CD14-positive monocyte (primary cell): Measurements from ENCODE around the gene GAREM2. TPM values are rescaled to one million over a fixed set of nuclear protein-coding genes. Genes with fewer than 3 reads are reported as not detected.

Source experiments
- DNase-seq, 3 donors: peaks; one replicate each; pipeline ENCODE4 v3.0.0-alpha.2; 2011 to 2022
- H2AFZ ChIP-seq: 2 replicates; pipeline ENCODE4 v1.6.0; 2012; ENCODE audit warnings: mild to moderate bottlenecking, low read depth, low read length, inconsistent platforms; ENCODE audit not compliant: insufficient read depth, poor library complexity, severe bottlenecking
- H3K27ac ChIP-seq, 2 donors: 1 replicate in 1 of 2; 2 replicates in 1 of 2; pipeline ENCODE4 v1.5.1; 2012 to 2013; ENCODE audit warnings: low read length in 2 of 2, control low read depth in 1 of 2, inconsistent platforms in 1 of 2, low read depth in 1 of 2, mild to moderate bottlenecking in 1 of 2
- H3K27me3 ChIP-seq, 2 donors: one replicate each; pipeline versions ENCODE4 v1.6.0 to v1.6.1; 2011 to 2013; ENCODE audit warnings: low read length in 2 of 2; ENCODE audit not compliant: control insufficient read depth in 2 of 2, insufficient read depth in 2 of 2
- H3K36me3 ChIP-seq, 2 donors: replicated peaks in 1 of 2; 1 replicate in 1 of 2; 2 replicates in 1 of 2; pipeline versions ENCODE4 v1.5.1 to v1.6.1; 2012 to 2013; ENCODE audit warnings: low read length in 2 of 2, control low read depth in 1 of 2, inconsistent platforms in 1 of 2, mild to moderate bottlenecking in 1 of 2; ENCODE audit not compliant: insufficient read depth in 2 of 2, control insufficient read depth in 1 of 2
- H3K4me1 ChIP-seq, 2 donors: 1 replicate in 1 of 2; 2 replicates in 1 of 2; pipeline versions ENCODE4 v1.5.1 to v1.6.1; 2012 to 2013; ENCODE audit warnings: low read length in 2 of 2, control low read depth in 1 of 2, inconsistent platforms in 1 of 2, mild to moderate bottlenecking in 1 of 2, moderate library complexity in 1 of 2; ENCODE audit not compliant: insufficient read depth in 2 of 2, control insufficient read depth in 1 of 2
- H3K4me2 ChIP-seq: replicated peaks from 2 replicates; pipeline ENCODE3; 2012; ENCODE audit warnings: low read length, moderate library complexity, mild to moderate bottlenecking; ENCODE audit not compliant: poor library complexity, severe bottlenecking; ENCODE audit errors: extremely low read depth
- H3K4me3 ChIP-seq, 3 experiments: fragments of 200-600 bp in 1 of 3; sonication (generic) in 1 of 3; replicated peaks in 1 of 3; 1 replicate in 2 of 3; 2 replicates in 1 of 3; pipeline ENCODE4 v1.5.1; 2011 to 2013; ENCODE audit warnings: low read length in 3 of 3, mild to moderate bottlenecking in 3 of 3, control low read depth in 2 of 3, low read depth in 2 of 3, inconsistent platforms in 1 of 3, moderate library complexity in 1 of 3
- H3K79me2 ChIP-seq: 2 replicates; pipeline ENCODE4 v1.6.0; 2012; ENCODE audit warnings: mild to moderate bottlenecking, control low read depth, inconsistent platforms, low read length, moderate library complexity; ENCODE audit not compliant: insufficient read depth
- H3K9ac ChIP-seq: 2 replicates; pipeline ENCODE4 v1.6.0; 2017; ENCODE audit warnings: low read length, mild to moderate bottlenecking; ENCODE audit not compliant: insufficient read depth, poor library complexity, severe bottlenecking
- H3K9me3 ChIP-seq, 2 donors: replicated peaks in 1 of 2; 1 replicate in 1 of 2; 2 replicates in 1 of 2; pipeline versions ENCODE4 v1.5.1 to v1.6.1; 2012 to 2013; ENCODE audit warnings: low read length in 2 of 2, control low read depth in 1 of 2; ENCODE audit not compliant: control insufficient read depth in 1 of 2, insufficient read depth in 1 of 2
- H4K20me1 ChIP-seq: 2 replicates; pipeline ENCODE4 v1.6.0; 2012; ENCODE audit warnings: mild to moderate bottlenecking, low read length, control low read depth, moderate library complexity; ENCODE audit not compliant: insufficient read depth
- H3K27ac Mint-ChIP-seq, 7 donors: one replicate each; pipeline ENCODE4 v1.8.0; 2020; ENCODE audit warnings: mild to moderate bottlenecking in 7 of 7, mixed read lengths in 7 of 7, moderate library complexity in 6 of 7, inconsistent platforms in 2 of 7
- H3K27me3 Mint-ChIP-seq, 3 donors: one replicate each; pipeline ENCODE4 v1.8.0; 2021 to 2022; ENCODE audit warnings: low read depth in 3 of 3, mild to moderate bottlenecking in 3 of 3, mixed read lengths in 3 of 3, moderate library complexity in 3 of 3, inconsistent platforms in 1 of 3
- H3K36me3 Mint-ChIP-seq, 2 donors: one replicate each; pipeline ENCODE4 v1.8.0; 2020; ENCODE audit warnings: mixed read lengths in 2 of 2, inconsistent platforms in 1 of 2, mild to moderate bottlenecking in 1 of 2
- H3K4me1 Mint-ChIP-seq: one replicate; pipeline ENCODE4 v1.8.0; 2020; ENCODE audit warnings: mild to moderate bottlenecking, mixed read lengths
- H3K4me3 Mint-ChIP-seq, 2 donors: one replicate each; pipeline ENCODE4 v1.8.0; 2020; ENCODE audit warnings: mild to moderate bottlenecking in 2 of 2, mixed read lengths in 2 of 2, moderate library complexity in 1 of 2
- H3K9me3 Mint-ChIP-seq, 7 donors: one replicate each; pipeline ENCODE4 v1.8.0; 2020 to 2022; ENCODE audit warnings: mixed read lengths in 7 of 7, mild to moderate bottlenecking in 6 of 7, moderate library complexity in 6 of 7, inconsistent platforms in 2 of 7
- WGBS: methylation state at CpG from one replicate; pipeline ENCODE4 v1.1.5; 2013; ENCODE audit warnings: missing lambda C conversion rate; ENCODE audit not compliant: insufficient coverage; 5-methylcytosine and 5-hydroxymethylcytosine counted together
- intact Hi-C, 2 donors: fragments of 100-400 bp; cut with micrococcal nuclease; formaldehyde crosslinking; loops; one replicate each; pipeline versions ENCODE4 v1.15.0 to v1.15.1; 2023
- polyA plus RNA-seq, 3 donors: library from polyadenylated mRNA; depleted of rRNA in 1 of 3; unstranded in 2 of 3; stranded (reverse) in 1 of 3; fragments of 300-500 nt in 2 of 3; fragments of >200 nt in 1 of 3; fragmentation: Illumina TruSeq in 2 of 3; gene quantifications; 1 replicate in 2 of 3; 2 replicates in 1 of 3; pipeline ENCODE4 v1.2.3, GENCODE V29; 2012 to 2021
- TF ChIP-seq, protein P1 (sequence below): fragments of 200-600 bp; IDR thresholded peaks from one replicate; pipeline ENCODE4 v1.8.0; 2022; ENCODE audit warnings: antibody characterized with exemption, mild to moderate bottlenecking

The GAREM2 gene
- polyA plus RNA-seq, 3 donors = 0.08 to 0.09 TPM; not detected in 1

DNA sequence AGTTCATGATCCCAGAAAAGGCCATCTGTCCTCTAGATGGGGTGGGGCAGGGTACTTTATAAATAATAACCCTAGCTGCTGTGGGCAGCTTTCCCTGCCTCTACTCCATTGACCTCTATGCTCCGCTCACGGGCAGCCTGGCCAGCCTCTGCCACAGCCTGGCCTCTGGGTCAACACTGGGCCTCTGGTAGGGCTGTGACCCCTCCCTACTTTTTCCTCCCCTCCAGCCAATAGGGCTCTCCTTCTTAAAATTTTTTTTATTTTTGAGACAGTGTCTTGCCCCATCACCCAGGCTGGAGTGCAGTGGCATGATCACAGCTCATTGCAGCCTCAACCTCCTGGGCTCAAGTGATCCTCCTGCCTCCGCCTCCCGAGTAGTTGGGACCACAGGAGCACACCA is 4.1 kb upstream of the GAREM2 start:
- no peak overlapping the region for H3K4me3 ChIP-seq
- no peaks in the 10 kb centered on the region for H3K9me3 ChIP-seq
- peaks cover 6 to 13% of the 10 kb centered on the region in 2 donors for H3K36me3 Mint-ChIP-seq
- H3K4me1 ChIP-seq = peaks cover 8 to 12% of the 10 kb centered on the region in 2 donors
- peaks cover 8 to 26% of the 10 kb centered on the region in 2 donors for H3K27me3 ChIP-seq
- intact Hi-C loops = no loop called here
- no peak overlapping the region for H3K9ac ChIP-seq
- no CpG with 5 or more reads among the region's 4 CpGs for WGBS
- peaks cover 25 to 37% (median 37%) of the 10 kb centered on the region in 3 donors for H3K27me3 Mint-ChIP-seq
- H3K27ac Mint-ChIP-seq = no peak overlapping the region
- TF ChIP-seq, protein P1, sequence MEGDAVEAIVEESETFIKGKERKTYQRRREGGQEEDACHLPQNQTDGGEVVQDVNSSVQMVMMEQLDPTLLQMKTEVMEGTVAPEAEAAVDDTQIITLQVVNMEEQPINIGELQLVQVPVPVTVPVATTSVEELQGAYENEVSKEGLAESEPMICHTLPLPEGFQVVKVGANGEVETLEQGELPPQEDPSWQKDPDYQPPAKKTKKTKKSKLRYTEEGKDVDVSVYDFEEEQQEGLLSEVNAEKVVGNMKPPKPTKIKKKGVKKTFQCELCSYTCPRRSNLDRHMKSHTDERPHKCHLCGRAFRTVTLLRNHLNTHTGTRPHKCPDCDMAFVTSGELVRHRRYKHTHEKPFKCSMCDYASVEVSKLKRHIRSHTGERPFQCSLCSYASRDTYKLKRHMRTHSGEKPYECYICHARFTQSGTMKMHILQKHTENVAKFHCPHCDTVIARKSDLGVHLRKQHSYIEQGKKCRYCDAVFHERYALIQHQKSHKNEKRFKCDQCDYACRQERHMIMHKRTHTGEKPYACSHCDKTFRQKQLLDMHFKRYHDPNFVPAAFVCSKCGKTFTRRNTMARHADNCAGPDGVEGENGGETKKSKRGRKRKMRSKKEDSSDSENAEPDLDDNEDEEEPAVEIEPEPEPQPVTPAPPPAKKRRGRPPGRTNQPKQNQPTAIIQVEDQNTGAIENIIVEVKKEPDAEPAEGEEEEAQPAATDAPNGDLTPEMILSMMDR = no peak
- H3K9me3 Mint-ChIP-seq = peaks cover 7 to 16% (median 11%) of the 10 kb centered on the region in 7 donors
- no peak overlapping the region for H3K27ac ChIP-seq
- no peak overlapping the region for H3K4me3 Mint-ChIP-seq
- no peak overlapping the region for H2AFZ ChIP-seq
- DNase-seq = no peak
- no peak overlapping the region for H3K4me2 ChIP-seq
- no peaks in the 10 kb centered on the region for H3K36me3 ChIP-seq
- peaks cover 11% of the 10 kb centered on the region for H3K4me1 Mint-ChIP-seq
- no peaks in the 10 kb centered on the region for H3K79me2 ChIP-seq
- H4K20me1 ChIP-seq = no peaks in the 10 kb centered on the region

GRCh38 chr2:26169226-26169625 is 3.7 kb upstream of the GAREM2 start:
- Histone ChIP-seq H3K4me2 (no peak overlapping the region), H3K27me3 (peaks cover 10 to 30% of the 10 kb centered on the region in 2 donors), H3K79me2 (no peaks in the 10 kb centered on the region), H3K4me1 (peaks cover 9 to 14% of the 10 kb centered on the region in 2 donors), H3K27ac (no peak overlapping the region), H4K20me1 (no peaks in the 10 kb centered on the region), H3K9ac (no peak overlapping the region), H2AFZ (no peak overlapping the region), H3K36me3 (no peaks in the 10 kb centered on the region), H3K4me3 (no peak overlapping the region), H3K9me3 (no peaks in the 10 kb centered on the region)
- Mint-ChIP-seq H3K27ac (no peak overlapping the region), H3K4me1 (peaks cover 11% of the 10 kb centered on the region), H3K27me3 (peaks cover 29 to 41% (median 41%) of the 10 kb centered on the region in 3 donors), H3K36me3 (peaks cover 7 to 14% of the 10 kb centered on the region in 2 donors), H3K9me3 (peaks cover 7 to 16% (median 11%) of the 10 kb centered on the region in 7 donors), H3K4me3 (no peak overlapping the region)
- no peak for DNase-seq
- intact Hi-C loops = no loop called here
- 96% methylated on average over 4 of the region's 5 CpGs for WGBS
- TF ChIP-seq, protein P1 = no peak
